Neural progenitor cell (in vitro differentiated cells): ENCODE results near the gene RAPH1.

ENCODE experiments used
- CTCF ChIP-seq: fragments of 200-600 bp; sonication (generic); IDR thresholded peaks from 2 replicates; pipeline ENCODE4 v1.5.1; 2017; ENCODE audit warnings: antibody characterized with exemption, mild to moderate bottlenecking
- EZH2phosphoT487 ChIP-seq: fragments of 200-600 bp; sonication (generic); IDR thresholded peaks from 2 replicates; pipeline ENCODE4 v1.6.1; 2017; ENCODE audit warnings: antibody characterized with exemption

GRCh38 chr2:203438528-203438927 lies 96.6 kb downstream of the RAPH1 start:
- TF ChIP-seq CTCF (no peak), EZH2phosphoT487 (no peak)
